Measurements from ENCODE around the gene PGPEP1. TPM values are rescaled to one million over a fixed set of nuclear protein-coding genes. Genes with fewer than 3 reads are reported as not detected.

PGPEP1 gene
- total and polyA plus RNA-seq, 4 donors, result 16.2 to 33.5 (median 24.9) TPM

GRCh38 chr19:18386543-18387271 lies 46.3 kb downstream of the PGPEP1 start:
- no peak for DNase-seq (ENCODE audit: low read depth in 4 of 6, low spot score in 6 of 6)
- H3K9me3 ChIP-seq (ENCODE audit: control insufficient read depth, insufficient read depth, low read length), result no peaks in the 10 kb centered on the region
- H3K4me3 ChIP-seq (ENCODE audit: low read depth, low read length), result no peak overlapping the region
- H3K4me1 ChIP-seq (ENCODE audit: control insufficient read depth, insufficient read depth, low read length), result peaks cover 15% of the 10 kb centered on the region
- no peaks in the 10 kb centered on the region for H3K36me3 ChIP-seq (ENCODE audit: control insufficient read depth, insufficient read depth, low read length)
- 80% methylated on average over 10 of the region's 14 CpGs for WGBS (ENCODE audit: insufficient coverage)
- H3K27me3 ChIP-seq (ENCODE audit: control insufficient read depth, insufficient read depth, low read length), result peaks cover 14% of the 10 kb centered on the region
- no peak overlapping the region for H3K27ac ChIP-seq (ENCODE audit: low read depth, low read length)

DNA sequence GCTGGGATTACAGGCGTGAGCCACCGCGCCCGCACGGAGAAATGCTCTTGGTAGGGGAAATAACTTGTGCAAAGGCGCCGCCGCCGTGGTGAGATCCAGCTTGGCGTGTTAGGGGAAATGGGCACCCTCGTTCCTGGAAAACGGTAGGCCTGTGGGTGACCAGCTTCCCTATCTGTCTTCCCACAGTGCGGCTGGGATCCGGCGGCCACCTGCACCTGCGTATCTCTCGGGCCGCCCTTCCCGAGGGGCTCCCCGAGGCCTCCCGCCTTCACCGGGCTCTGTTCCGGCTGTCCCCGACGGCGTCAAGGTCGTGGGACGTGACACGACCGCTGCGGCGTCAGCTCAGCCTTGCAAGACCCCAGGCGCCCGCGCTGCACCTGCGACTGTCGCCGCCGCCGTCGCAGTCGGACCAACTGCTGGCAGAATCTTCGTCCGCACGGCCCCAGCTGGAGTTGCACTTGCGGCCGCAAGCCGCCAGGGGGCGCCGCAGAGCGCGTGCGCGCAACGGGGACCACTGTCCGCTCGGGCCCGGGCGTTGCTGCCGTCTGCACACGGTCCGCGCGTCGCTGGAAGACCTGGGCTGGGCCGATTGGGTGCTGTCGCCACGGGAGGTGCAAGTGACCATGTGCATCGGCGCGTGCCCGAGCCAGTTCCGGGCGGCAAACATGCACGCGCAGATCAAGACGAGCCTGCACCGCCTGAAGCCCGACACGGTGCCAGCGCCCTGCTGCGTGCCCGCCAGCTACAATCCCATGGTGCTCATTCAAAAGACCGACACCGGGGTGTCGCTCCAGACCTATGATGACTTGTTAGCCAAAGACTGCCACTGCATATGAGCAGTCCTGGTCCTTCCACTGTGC lies 47.9 kb downstream of the PGPEP1 start:
- Histone ChIP-seq H3K4me1 (ENCODE audit: control insufficient read depth, insufficient read depth, low read length) (peaks cover 15% of the 10 kb centered on the region), H3K9me3 (ENCODE audit: control insufficient read depth, insufficient read depth, low read length) (no peaks in the 10 kb centered on the region), H3K27ac (ENCODE audit: low read depth, low read length) (no peak overlapping the region), H3K27me3 (ENCODE audit: control insufficient read depth, insufficient read depth, low read length) (peaks cover 14% of the 10 kb centered on the region), H3K4me3 (ENCODE audit: low read depth, low read length) (peak overlapping the region; percentile 32), H3K36me3 (ENCODE audit: control insufficient read depth, insufficient read depth, low read length) (no peaks in the 10 kb centered on the region)
- 8% methylated on average over 86 of the region's 86 CpGs for WGBS (ENCODE audit: insufficient coverage)
- peak; percentile 45 to 88 (median 55) for DNase-seq (ENCODE audit: low read depth in 4 of 6, low spot score in 6 of 6)

- DNase-seq (ENCODE audit: low read depth in 4 of 6, low spot score in 6 of 6), result no peak
- no peaks in the 10 kb centered on the region for H3K9me3 ChIP-seq (ENCODE audit: control insufficient read depth, insufficient read depth, low read length)
- no peak overlapping the region for H3K27ac ChIP-seq (ENCODE audit: low read depth, low read length)
- H3K4me1 ChIP-seq (ENCODE audit: control insufficient read depth, insufficient read depth, low read length), result peaks cover 15% of the 10 kb centered on the region
- H3K27me3 ChIP-seq (ENCODE audit: control insufficient read depth, insufficient read depth, low read length), result peaks cover 14% of the 10 kb centered on the region
- WGBS (ENCODE audit: insufficient coverage), result 94% methylated on average over 2 of the region's 13 CpGs
- H3K4me3 ChIP-seq (ENCODE audit: low read depth, low read length), result peak overlapping the region; percentile 32
- no peaks in the 10 kb centered on the region for H3K36me3 ChIP-seq (ENCODE audit: control insufficient read depth, insufficient read depth, low read length)
These were observed 48.7 kb downstream of the PGPEP1 start for GRCh38 chr19:18388960-18389725.

DNA sequence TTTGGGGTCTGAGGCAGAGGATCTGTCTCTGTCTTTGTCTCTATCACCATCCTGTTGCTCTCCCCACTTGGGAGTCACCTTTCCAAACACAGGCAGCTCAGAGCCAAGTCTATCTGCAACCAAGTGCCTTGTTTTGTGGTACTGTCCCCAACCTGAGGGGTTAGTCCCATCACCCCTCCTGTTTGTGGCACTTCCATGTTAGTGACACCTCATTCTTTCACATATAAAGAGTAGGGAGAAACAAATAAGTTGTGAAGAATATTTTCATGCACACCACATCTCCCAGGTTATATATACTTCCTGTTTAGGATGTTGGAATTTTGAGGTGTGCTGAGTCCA lies 49.3 kb downstream of the PGPEP1 start:
- no peaks in the 10 kb centered on the region for H3K36me3 ChIP-seq (ENCODE audit: control insufficient read depth, insufficient read depth, low read length)
- H3K4me3 ChIP-seq (ENCODE audit: low read depth, low read length), result no peak overlapping the region
- H3K27ac ChIP-seq (ENCODE audit: low read depth, low read length), result no peak overlapping the region
- H3K27me3 ChIP-seq (ENCODE audit: control insufficient read depth, insufficient read depth, low read length), result peaks cover 14% of the 10 kb centered on the region
- DNase-seq (ENCODE audit: low read depth in 4 of 6, low spot score in 6 of 6), result no peak
- no peaks in the 10 kb centered on the region for H3K9me3 ChIP-seq (ENCODE audit: control insufficient read depth, insufficient read depth, low read length)
- H3K4me1 ChIP-seq (ENCODE audit: control insufficient read depth, insufficient read depth, low read length), result peaks cover 15% of the 10 kb centered on the region

GRCh38 chr19:18390065-18390907 lies 49.9 kb downstream of the PGPEP1 start:
- Histone ChIP-seq H3K4me1 (ENCODE audit: control insufficient read depth, insufficient read depth, low read length) (peaks cover 15% of the 10 kb centered on the region), H3K27me3 (ENCODE audit: control insufficient read depth, insufficient read depth, low read length) (peaks cover 14% of the 10 kb centered on the region), H3K27ac (ENCODE audit: low read depth, low read length) (no peak overlapping the region), H3K36me3 (ENCODE audit: control insufficient read depth, insufficient read depth, low read length) (no peaks in the 10 kb centered on the region), H3K4me3 (ENCODE audit: low read depth, low read length) (no peak overlapping the region), H3K9me3 (ENCODE audit: control insufficient read depth, insufficient read depth, low read length) (no peaks in the 10 kb centered on the region)
- DNase-seq (ENCODE audit: low read depth in 4 of 6, low spot score in 6 of 6), result no peak
- WGBS (ENCODE audit: insufficient coverage), result 94% methylated on average over 3 of the region's 6 CpGs

GRCh38 chr19:18391509-18392075 lies 51.2 kb downstream of the PGPEP1 start:
- Histone ChIP-seq H3K4me1 (ENCODE audit: control insufficient read depth, insufficient read depth, low read length) (peaks cover 11% of the 10 kb centered on the region), H3K4me3 (ENCODE audit: low read depth, low read length) (no peak overlapping the region), H3K36me3 (ENCODE audit: control insufficient read depth, insufficient read depth, low read length) (no peaks in the 10 kb centered on the region), H3K27ac (ENCODE audit: low read depth, low read length) (no peak overlapping the region), H3K9me3 (ENCODE audit: control insufficient read depth, insufficient read depth, low read length) (no peaks in the 10 kb centered on the region), H3K27me3 (ENCODE audit: control insufficient read depth, insufficient read depth, low read length) (peaks cover 10% of the 10 kb centered on the region)
- DNase-seq (ENCODE audit: low read depth in 4 of 6, low spot score in 6 of 6), result no peak
- 71% methylated on average over 4 of the region's 9 CpGs for WGBS (ENCODE audit: insufficient coverage)

GRCh38 chr19:18392417-18392816 lies 52.0 kb downstream of the PGPEP1 start:
- Histone ChIP-seq H3K4me1 (ENCODE audit: control insufficient read depth, insufficient read depth, low read length) (peaks cover 17% of the 10 kb centered on the region), H3K27ac (ENCODE audit: low read depth, low read length) (no peak overlapping the region), H3K4me3 (ENCODE audit: low read depth, low read length) (no peak overlapping the region), H3K36me3 (ENCODE audit: control insufficient read depth, insufficient read depth, low read length) (no peaks in the 10 kb centered on the region), H3K9me3 (ENCODE audit: control insufficient read depth, insufficient read depth, low read length) (no peaks in the 10 kb centered on the region), H3K27me3 (ENCODE audit: control insufficient read depth, insufficient read depth, low read length) (peaks cover 7% of the 10 kb centered on the region)
- DNase-seq (ENCODE audit: low read depth in 4 of 6, low spot score in 6 of 6), result no peak
- 80% methylated on average over 1 of the region's 11 CpGs for WGBS (ENCODE audit: insufficient coverage)

GRCh38 chr19:18392926-18393325 lies 52.5 kb downstream of the PGPEP1 start:
- no peak overlapping the region for H3K27ac ChIP-seq (ENCODE audit: low read depth, low read length)
- no peaks in the 10 kb centered on the region for H3K9me3 ChIP-seq (ENCODE audit: control insufficient read depth, insufficient read depth, low read length)
- 91% methylated on average over 4 of the region's 5 CpGs for WGBS (ENCODE audit: insufficient coverage)

DNA sequence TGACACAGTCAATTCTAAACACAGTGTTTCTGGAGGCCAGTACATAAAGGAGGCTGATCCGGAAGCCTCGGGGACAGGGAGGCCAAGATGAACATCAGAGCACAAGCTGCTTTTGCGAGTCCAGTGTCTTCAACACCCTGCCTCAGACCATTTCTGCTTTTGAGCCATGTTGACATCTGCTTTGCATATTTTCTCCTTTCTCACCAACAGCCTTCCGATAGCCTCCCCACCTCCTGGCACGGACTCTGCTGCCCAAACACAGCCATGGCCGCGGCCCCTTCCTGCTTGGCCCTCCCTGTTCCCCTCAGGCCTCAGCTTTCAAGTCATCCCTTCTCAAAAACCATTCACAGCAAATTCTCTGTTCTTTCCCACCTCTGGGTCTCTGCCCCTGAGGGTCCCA lies 53.4 kb downstream of the PGPEP1 start:
- peaks cover 9% of the 10 kb centered on the region for H3K4me1 ChIP-seq (ENCODE audit: control insufficient read depth, insufficient read depth, low read length)
- H3K27me3 ChIP-seq (ENCODE audit: control insufficient read depth, insufficient read depth, low read length), result peaks cover 2% of the 10 kb centered on the region
- H3K4me3 ChIP-seq (ENCODE audit: low read depth, low read length), result no peak overlapping the region
- H3K27ac ChIP-seq (ENCODE audit: low read depth, low read length), result no peak overlapping the region
- no peak for DNase-seq (ENCODE audit: low read depth in 4 of 6, low spot score in 6 of 6)
- H3K9me3 ChIP-seq (ENCODE audit: control insufficient read depth, insufficient read depth, low read length), result no peaks in the 10 kb centered on the region
- 82% methylated on average over 7 of the region's 7 CpGs for WGBS (ENCODE audit: insufficient coverage)
- H3K36me3 ChIP-seq (ENCODE audit: control insufficient read depth, insufficient read depth, low read length), result no peaks in the 10 kb centered on the region

More at GRCh38 chr19:18392926-18393325, 52.5 kb downstream of the PGPEP1 start:
- Histone ChIP-seq H3K4me1 (ENCODE audit: control insufficient read depth, insufficient read depth, low read length) (peaks cover 18% of the 10 kb centered on the region), H3K4me3 (ENCODE audit: low read depth, low read length) (no peak overlapping the region), H3K36me3 (ENCODE audit: control insufficient read depth, insufficient read depth, low read length) (no peaks in the 10 kb centered on the region), H3K27me3 (ENCODE audit: control insufficient read depth, insufficient read depth, low read length) (peaks cover 6% of the 10 kb centered on the region)
- DNase-seq (ENCODE audit: low read depth in 4 of 6, low spot score in 6 of 6), result no peak
